IPS-20b (cell line): ENCODE measurements around the gene ARHGEF16.

Experiments used
- H3K27ac ChIP-seq: one replicate; pipeline ENCODE4 v1.5.1; 2013; ENCODE audit warnings: low read length
- H3K27me3 ChIP-seq: 2 replicates; pipeline ENCODE4 v1.6.1; 2013; ENCODE audit warnings: mild to moderate bottlenecking, low read length, inconsistent platforms; ENCODE audit not compliant: insufficient read depth
- H3K36me3 ChIP-seq: 2 replicates; pipeline ENCODE4 v1.6.1; 2013; ENCODE audit warnings: low read depth, mild to moderate bottlenecking, inconsistent platforms, low read length, moderate library complexity; ENCODE audit not compliant: insufficient read depth
- H3K4me1 ChIP-seq: 2 replicates; pipeline ENCODE4 v1.6.1; 2013; ENCODE audit warnings: mild to moderate bottlenecking, control low read depth, inconsistent platforms, low read length, moderate library complexity; ENCODE audit not compliant: insufficient read depth
- H3K4me3 ChIP-seq: 2 replicates; pipeline ENCODE4 v1.5.1; 2013; ENCODE audit warnings: mild to moderate bottlenecking, low read length, inconsistent platforms
- H3K9ac ChIP-seq: 2 replicates; pipeline ENCODE4 v1.6.1; 2013; ENCODE audit warnings: low read depth, mild to moderate bottlenecking, inconsistent platforms, low read length, moderate library complexity
- H3K9me3 ChIP-seq: 2 replicates; pipeline ENCODE4 v1.6.1; 2013; ENCODE audit warnings: mild to moderate bottlenecking, low read depth, low read length, inconsistent platforms; ENCODE audit not compliant: insufficient read depth

Gene ARHGEF16

GRCh38 chr1:3425486-3426215 lies 28.8 kb upstream of the ARHGEF16 start:
- no peak overlapping the region for H3K27ac ChIP-seq
- H3K9ac ChIP-seq = no peak overlapping the region
- H3K27me3 ChIP-seq = no peaks in the 10 kb centered on the region
- no peak overlapping the region for H3K4me3 ChIP-seq
- H3K4me1 ChIP-seq = no peaks in the 10 kb centered on the region
- no peaks in the 10 kb centered on the region for H3K36me3 ChIP-seq
- H3K9me3 ChIP-seq = no peaks in the 10 kb centered on the region

- no peaks in the 10 kb centered on the region for H3K4me1 ChIP-seq
- no peak overlapping the region for H3K27ac ChIP-seq
- H3K9ac ChIP-seq = no peak overlapping the region
- no peaks in the 10 kb centered on the region for H3K36me3 ChIP-seq
- H3K4me3 ChIP-seq = no peak overlapping the region
- no peaks in the 10 kb centered on the region for H3K9me3 ChIP-seq
- no peaks in the 10 kb centered on the region for H3K27me3 ChIP-seq
Observed at GRCh38 chr1:3426956-3427535, 27.4 kb upstream of the ARHGEF16 start.

DNA sequence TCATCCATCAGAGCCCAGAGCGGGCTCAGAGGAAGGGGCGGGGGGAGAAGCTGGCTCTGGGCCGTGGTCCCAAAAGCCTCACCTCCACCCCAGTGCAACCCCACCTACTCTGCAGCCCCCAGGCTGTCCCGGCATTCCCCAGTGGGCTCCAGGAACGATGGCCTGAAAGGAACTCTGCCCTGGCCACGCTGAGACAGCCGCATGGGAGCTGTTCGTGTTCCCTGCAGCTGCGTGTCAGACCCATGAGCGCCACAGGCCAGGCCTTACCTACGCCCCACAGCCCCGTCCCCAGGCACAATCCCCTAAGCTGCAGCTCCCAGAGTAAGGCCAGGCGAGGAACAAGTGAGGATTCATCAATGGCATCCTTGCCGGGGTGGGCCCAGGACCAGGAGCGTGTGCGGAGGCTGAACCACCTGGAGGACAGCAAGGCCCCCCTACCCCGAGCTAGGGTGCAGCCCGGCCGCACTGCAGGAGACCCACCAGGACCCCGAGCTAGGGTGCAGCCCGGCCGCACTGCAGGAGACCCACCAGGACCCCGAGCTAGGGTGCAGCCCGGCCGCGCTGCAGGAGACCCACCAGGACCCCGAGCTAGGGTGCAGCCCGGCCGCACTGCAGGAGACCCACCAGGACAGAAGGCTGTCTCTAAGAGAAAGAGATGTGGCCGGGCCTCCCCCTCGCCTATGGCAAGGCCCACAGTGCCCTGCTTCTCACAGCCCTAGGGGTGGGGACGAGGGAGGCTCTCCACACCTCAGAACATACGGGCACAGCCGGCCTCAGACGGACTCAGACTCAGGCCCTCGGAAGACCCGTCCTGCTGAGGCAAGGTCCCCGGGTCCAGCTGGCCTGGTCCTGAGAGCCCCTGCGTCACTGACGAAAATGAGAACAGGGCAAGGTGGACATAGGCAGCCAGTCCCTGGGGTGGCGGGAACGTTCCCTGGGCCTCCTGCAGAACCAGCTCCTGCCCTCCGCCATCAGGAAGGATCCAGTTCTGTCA lies 26.5 kb upstream of the ARHGEF16 start:
- Histone ChIP-seq H3K4me3 (no peak overlapping the region), H3K4me1 (no peaks in the 10 kb centered on the region), H3K9ac (no peak overlapping the region), H3K27me3 (no peaks in the 10 kb centered on the region), H3K36me3 (no peaks in the 10 kb centered on the region), H3K9me3 (no peaks in the 10 kb centered on the region), H3K27ac (no peak overlapping the region)

DNA sequence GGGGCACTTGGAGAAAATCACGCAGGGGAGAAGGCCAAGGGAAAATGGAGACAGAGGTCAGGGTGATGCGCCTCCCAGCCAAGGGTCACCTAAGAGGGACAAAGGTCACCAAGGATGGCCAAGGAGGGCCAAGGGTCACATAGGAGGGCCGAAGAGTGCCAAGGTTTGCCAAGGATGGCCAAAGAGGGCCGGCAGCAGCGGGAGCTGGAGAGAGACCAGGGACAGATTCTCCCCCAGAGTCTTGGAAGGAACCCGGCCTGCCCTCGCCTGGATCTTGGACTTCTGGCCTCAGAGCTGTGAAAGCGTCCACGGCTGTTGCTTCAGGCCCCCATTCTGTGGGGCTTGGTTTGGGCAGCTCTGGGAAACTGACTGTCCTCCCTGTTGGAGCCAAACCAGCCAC lies 25.6 kb upstream of the ARHGEF16 start:
- Histone ChIP-seq H3K4me3 (no peak overlapping the region), H3K27ac (no peak overlapping the region), H3K9ac (no peak overlapping the region), H3K9me3 (no peaks in the 10 kb centered on the region), H3K27me3 (no peaks in the 10 kb centered on the region), H3K36me3 (no peaks in the 10 kb centered on the region), H3K4me1 (no peaks in the 10 kb centered on the region)

DNA sequence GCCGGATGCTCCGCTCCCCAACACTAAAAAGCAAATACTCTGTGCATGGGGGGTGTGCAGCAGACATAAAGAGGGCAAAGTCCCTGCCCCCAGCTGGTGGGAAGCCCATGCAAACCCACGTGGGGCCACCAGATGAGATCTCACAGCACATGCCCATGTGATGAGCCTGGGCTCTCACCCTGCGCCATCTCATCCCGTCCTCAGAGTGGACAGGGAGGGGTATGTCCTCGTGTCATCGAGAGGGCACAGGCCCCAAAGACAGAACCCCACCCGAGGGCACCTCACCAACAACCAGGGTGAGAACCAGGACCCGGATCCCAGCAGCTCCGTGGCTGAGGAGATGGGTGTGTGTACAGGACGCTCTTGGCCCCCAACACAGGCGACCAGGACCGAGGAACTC lies 25.1 kb upstream of the ARHGEF16 start:
- no peaks in the 10 kb centered on the region for H3K27me3 ChIP-seq
- H3K27ac ChIP-seq = no peak overlapping the region
- H3K4me3 ChIP-seq = no peak overlapping the region
- H3K4me1 ChIP-seq = no peaks in the 10 kb centered on the region
- no peaks in the 10 kb centered on the region for H3K36me3 ChIP-seq
- no peaks in the 10 kb centered on the region for H3K9me3 ChIP-seq
- H3K9ac ChIP-seq = no peak overlapping the region

- H3K27ac ChIP-seq = no peak overlapping the region
- no peaks in the 10 kb centered on the region for H3K27me3 ChIP-seq
- H3K4me1 ChIP-seq = no peaks in the 10 kb centered on the region
- H3K4me3 ChIP-seq = no peak overlapping the region
- H3K9ac ChIP-seq = no peak overlapping the region
- H3K36me3 ChIP-seq = no peaks in the 10 kb centered on the region
- H3K9me3 ChIP-seq = no peaks in the 10 kb centered on the region
Observed at GRCh38 chr1:3429766-3430165, 24.7 kb upstream of the ARHGEF16 start.

DNA sequence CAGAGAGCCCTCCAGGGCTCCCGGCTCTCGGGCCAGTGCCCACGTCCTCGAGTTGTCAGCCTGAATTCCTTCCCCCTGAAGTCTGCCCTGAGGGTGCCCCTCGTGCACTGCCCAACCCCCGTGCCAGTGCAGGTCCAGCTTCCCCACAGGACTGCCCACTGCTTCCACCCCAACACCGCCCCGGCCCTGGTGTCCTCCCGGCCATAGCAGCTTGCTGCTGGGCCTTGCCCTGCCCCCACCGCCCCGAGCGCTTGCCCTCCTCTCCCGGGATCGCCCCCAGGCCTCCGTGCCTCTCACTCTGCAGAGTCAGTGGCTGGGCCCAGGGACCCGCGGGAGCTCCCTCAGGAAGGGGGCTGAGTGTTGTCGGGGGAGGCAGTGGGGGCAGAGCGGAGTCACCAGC lies 24.1 kb upstream of the ARHGEF16 start:
- Histone ChIP-seq H3K27ac (no peak overlapping the region), H3K9ac (no peak overlapping the region), H3K9me3 (no peaks in the 10 kb centered on the region), H3K4me3 (no peak overlapping the region), H3K27me3 (no peaks in the 10 kb centered on the region), H3K4me1 (no peaks in the 10 kb centered on the region), H3K36me3 (no peaks in the 10 kb centered on the region)

DNA sequence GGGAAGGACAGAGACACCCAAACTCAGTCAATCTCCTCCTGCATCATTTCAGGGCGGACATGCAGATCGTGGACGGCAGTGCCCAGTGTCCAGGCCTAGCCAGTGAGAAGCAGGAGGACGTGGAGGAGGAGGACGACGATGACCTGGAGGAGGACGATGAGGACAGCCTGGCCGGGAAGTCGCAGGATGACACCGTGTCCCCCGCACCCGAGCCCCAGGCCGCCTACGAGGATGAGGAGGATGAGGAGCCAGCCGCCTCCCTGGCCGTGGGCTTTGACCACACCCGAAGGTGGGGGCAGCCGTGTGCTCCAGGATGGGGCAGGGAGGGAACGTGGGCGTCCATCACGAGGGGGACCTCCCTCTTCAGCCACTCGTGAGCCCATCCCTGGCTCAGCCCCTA lies 23.6 kb upstream of the ARHGEF16 start:
- H3K27me3 ChIP-seq = no peaks in the 10 kb centered on the region
- H3K4me3 ChIP-seq = no peak overlapping the region
- no peaks in the 10 kb centered on the region for H3K36me3 ChIP-seq
- H3K9me3 ChIP-seq = no peaks in the 10 kb centered on the region
- H3K4me1 ChIP-seq = no peaks in the 10 kb centered on the region
- H3K9ac ChIP-seq = no peak overlapping the region
- H3K27ac ChIP-seq = no peak overlapping the region

- no peaks in the 10 kb centered on the region for H3K4me1 ChIP-seq
- H3K27me3 ChIP-seq = no peaks in the 10 kb centered on the region
- no peaks in the 10 kb centered on the region for H3K9me3 ChIP-seq
- no peaks in the 10 kb centered on the region for H3K36me3 ChIP-seq
- H3K27ac ChIP-seq = no peak overlapping the region
- no peak overlapping the region for H3K4me3 ChIP-seq
- no peak overlapping the region for H3K9ac ChIP-seq
Observed at GRCh38 chr1:3431266-3431665, 23.2 kb upstream of the ARHGEF16 start.

- Histone ChIP-seq H3K9me3 (no peaks in the 10 kb centered on the region), H3K9ac (no peak overlapping the region), H3K27me3 (no peaks in the 10 kb centered on the region), H3K36me3 (no peaks in the 10 kb centered on the region), H3K4me1 (no peaks in the 10 kb centered on the region), H3K27ac (no peak overlapping the region), H3K4me3 (no peak overlapping the region)
Observed at GRCh38 chr1:3431686-3432085, 22.8 kb upstream of the ARHGEF16 start.

- no peak overlapping the region for H3K9ac ChIP-seq
- no peak overlapping the region for H3K27ac ChIP-seq
- no peaks in the 10 kb centered on the region for H3K36me3 ChIP-seq
- H3K4me1 ChIP-seq = no peaks in the 10 kb centered on the region
- H3K9me3 ChIP-seq = no peaks in the 10 kb centered on the region
- no peaks in the 10 kb centered on the region for H3K27me3 ChIP-seq
- no peak overlapping the region for H3K4me3 ChIP-seq
Observed at GRCh38 chr1:3432306-3432705, 22.2 kb upstream of the ARHGEF16 start.
